GM12875 (cell line): ENCODE results near the gene TMPRSS9.

Experiments
- H3K4me3 ChIP-seq: one replicate; pipeline ENCODE4 v1.5.1; 2011; ENCODE audit warnings: low read depth, low read length, control low read depth
- TF ChIP-seq, protein P1 (sequence below): IDR thresholded peaks from 2 replicates; pipeline ENCODE4 v1.5.1; 2011; ENCODE audit warnings: low read depth, mild to moderate bottlenecking, control low read depth, inconsistent platforms, low read length, moderate library complexity, borderline replicate concordance; ENCODE audit not compliant: insufficient read depth

Gene TMPRSS9

DNA sequence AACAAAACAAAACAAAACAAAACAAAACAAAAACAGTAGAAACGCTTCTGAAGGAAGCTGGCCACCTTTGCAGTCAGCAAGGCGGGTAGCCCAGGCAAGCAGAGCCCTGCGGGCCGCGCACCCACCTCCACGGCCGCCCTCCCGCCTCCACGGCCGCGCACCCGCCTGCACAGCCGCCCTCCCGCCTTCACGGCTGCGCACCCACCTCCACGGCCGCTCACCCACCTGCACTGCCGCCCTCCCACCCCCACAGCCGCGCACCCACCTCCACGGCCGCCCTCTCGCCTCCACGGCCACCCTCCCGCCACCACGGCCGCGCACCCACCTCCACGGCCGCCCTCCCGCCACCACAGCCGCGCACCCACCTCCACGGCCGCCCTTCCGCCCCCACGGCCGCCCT lies 76.3 kb downstream of the TMPRSS9 start:
- TF ChIP-seq, protein P1, sequence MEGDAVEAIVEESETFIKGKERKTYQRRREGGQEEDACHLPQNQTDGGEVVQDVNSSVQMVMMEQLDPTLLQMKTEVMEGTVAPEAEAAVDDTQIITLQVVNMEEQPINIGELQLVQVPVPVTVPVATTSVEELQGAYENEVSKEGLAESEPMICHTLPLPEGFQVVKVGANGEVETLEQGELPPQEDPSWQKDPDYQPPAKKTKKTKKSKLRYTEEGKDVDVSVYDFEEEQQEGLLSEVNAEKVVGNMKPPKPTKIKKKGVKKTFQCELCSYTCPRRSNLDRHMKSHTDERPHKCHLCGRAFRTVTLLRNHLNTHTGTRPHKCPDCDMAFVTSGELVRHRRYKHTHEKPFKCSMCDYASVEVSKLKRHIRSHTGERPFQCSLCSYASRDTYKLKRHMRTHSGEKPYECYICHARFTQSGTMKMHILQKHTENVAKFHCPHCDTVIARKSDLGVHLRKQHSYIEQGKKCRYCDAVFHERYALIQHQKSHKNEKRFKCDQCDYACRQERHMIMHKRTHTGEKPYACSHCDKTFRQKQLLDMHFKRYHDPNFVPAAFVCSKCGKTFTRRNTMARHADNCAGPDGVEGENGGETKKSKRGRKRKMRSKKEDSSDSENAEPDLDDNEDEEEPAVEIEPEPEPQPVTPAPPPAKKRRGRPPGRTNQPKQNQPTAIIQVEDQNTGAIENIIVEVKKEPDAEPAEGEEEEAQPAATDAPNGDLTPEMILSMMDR: no peak
- H3K4me3 ChIP-seq: no peak overlapping the region

DNA sequence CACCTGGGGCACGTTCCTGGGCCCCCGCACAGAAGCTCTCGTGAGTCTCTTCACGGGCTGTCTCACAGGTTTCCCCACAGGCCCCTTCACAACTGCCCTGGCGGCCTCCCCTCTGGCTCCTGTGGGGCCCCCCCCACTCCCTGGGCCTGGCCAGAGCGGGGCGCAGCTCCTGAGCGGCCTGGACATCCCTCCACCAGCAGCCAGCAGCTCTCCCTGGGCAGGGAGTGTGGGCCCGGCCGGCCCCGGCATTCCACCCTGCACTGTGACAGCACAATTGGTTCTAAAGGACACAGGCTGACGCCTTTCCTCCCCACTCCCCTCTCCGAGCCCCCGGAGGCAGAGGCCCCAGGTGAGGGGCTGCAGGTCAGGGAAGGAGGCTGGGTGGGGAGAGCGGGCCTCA lies 76.9 kb downstream of the TMPRSS9 start:
- TF ChIP-seq, protein P1: no peak
- H3K4me3 ChIP-seq: no peak overlapping the region

DNA sequence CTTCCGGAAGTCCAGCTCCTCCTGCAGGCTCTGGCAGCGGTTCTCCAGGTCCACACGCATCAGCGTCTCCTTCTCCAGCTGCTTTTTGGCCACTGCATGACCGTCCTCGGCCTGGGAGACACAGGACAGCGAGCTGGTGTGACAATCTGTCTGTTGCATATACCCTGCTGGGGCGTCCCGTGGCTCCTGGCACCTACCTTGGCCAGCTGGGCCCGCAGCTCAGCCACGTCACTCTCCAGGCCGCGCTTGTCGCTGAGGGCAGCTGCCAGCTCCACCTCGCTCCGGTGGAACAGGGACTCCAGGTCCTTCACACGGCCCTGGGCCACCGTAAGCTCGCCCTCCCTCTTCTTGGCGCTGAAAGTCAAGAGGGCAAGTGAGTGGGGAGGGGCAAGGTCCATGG lies 78.1 kb downstream of the TMPRSS9 start:
- no peak overlapping the region for H3K4me3 ChIP-seq
- TF ChIP-seq, protein P1: no peak

DNA sequence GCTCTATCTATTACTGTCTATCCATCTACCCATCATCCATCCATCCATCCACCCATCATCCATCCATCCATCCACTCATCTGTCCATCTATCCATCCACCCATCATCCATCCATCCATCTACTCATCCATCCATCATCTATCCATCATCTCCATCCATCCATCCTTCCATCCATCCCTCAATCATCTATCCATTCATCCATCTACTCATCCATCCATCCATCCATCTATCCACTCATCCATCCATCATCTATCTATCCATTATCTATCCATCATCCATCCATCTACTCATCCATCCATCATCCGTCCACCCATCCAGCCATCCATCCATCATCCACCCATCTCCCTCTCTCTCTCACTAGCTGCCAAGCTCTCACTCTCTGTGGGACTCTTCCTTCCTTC lies 80.5 kb downstream of the TMPRSS9 start:
- no peak overlapping the region for H3K4me3 ChIP-seq
- TF ChIP-seq, protein P1: no peak

DNA sequence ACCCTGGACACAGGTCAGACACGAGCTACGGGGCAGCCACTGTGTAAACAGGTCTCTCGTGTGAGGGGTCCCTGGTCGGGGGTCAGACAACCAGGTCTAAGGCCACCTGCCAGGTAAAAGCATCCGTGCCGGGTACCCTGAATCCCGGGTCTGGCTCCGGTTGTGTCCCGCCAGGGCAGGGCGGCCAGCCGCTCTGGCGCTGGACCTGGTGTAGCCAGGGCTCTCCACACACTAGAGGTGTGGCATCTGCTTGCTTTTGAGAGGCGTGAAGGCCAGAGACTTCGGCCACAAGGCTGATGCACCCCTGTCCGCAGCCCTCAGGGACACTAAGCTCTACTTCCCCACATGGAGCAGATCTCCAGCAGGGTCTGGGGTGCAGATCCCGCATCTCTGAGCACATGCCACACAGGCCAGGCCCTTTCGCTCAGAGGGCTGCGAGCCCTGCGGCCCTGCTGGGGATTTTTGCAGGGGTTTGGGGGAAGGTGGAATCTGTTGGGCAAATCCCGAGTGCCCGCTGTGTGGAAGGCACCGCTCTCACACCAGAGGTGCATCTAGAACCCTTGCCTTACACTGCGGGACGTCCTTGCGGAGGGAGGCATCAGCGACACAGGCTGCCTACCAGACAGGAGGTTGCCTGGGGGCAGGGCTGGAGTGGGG lies 81.2 kb downstream of the TMPRSS9 start:
- TF ChIP-seq, protein P1: no peak

DNA sequence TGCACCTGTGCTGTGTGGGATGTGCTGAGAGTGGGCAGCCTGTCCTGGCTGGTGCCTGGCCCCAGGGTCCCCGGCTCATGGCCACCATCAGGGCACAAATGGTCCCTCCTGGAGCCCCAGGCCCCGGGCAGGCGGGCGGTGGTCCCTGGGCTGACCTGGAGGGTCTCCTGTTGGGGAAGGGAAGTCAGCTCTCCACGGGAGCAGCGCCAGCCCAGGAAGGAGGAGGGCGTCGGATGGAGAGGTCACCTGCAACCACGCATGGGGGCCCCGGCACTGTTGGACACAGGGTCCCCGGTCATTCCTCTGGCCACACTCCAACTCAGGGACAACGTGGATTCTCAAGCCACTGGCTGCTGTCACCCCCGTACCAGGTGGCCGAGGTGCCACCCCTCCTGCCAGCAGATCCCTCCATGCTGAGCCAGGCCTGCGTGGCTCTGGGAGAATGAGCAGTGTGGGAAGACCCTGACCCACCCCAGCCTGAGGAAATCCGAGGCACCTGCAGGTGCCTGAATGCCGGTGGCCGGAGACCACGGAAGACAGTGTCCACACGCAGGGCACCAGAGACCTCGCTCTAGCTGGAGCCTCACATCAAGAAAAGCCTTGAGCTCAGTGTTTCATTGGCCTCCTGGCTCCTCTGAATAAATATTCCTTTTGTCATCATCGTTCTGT lies 83.2 kb downstream of the TMPRSS9 start:
- TF ChIP-seq, protein P1: no peak
- H3K4me3 ChIP-seq: no peak overlapping the region

More for the DNA sequence above, 81.2 kb downstream of the TMPRSS9 start:
- H3K4me3 ChIP-seq: no peak overlapping the region

DNA sequence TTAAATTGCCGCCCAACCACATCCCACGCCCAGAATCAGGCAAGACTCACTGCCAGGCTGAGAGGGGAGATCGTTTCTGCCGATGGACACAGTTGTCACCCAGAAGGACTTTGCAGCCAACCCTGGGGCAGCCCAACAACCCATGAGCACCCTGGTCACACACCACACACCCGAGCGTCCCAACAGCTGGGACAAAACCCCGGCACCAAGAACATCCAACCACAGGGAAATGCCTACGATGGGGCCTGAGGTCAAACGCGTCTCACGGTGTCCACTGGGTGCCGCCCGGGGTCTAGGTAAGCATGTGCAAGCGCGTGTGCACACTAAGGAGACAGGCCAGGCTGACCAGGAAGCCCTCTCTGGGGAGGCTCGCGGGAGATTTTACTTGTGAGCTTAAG lies 83.7 kb downstream of the TMPRSS9 start:
- TF ChIP-seq, protein P1: no peak
- no peak overlapping the region for H3K4me3 ChIP-seq
